H9 (cell line): Measurements from ENCODE around the gene ADM. TPM values are rescaled to one million over a fixed set of nuclear protein-coding genes. Genes with fewer than 3 reads are reported as not detected.
A peak's percentile ranks its signal among the peaks of the same experiment; 100 is the strongest.

Experiments
- DNase-seq: peaks from one replicate; pipeline ENCODE4 v3.0.0-alpha.2; 2017
- H2AFZ ChIP-seq: one replicate; pipeline ENCODE4 v1.6.1; 2013; ENCODE audit warnings: mild to moderate bottlenecking, low read length, control low read depth, moderate library complexity
- H2AK5ac ChIP-seq: 2 replicates; pipeline ENCODE4 v1.6.1; 2013; ENCODE audit warnings: low read length, control low read depth, mixed read lengths; ENCODE audit not compliant: insufficient read length
- H2BK120ac ChIP-seq: one replicate; pipeline ENCODE4 v1.6.1; 2013; ENCODE audit warnings: low read depth, mild to moderate bottlenecking, low read length, control low read depth, inconsistent platforms; ENCODE audit not compliant: poor library complexity, severe bottlenecking
- H2BK12ac ChIP-seq: 2 replicates; pipeline ENCODE4 v1.6.1; 2013; ENCODE audit warnings: low read length, control low read depth, mixed read lengths, low read depth; ENCODE audit not compliant: insufficient read length
- H2BK15ac ChIP-seq: 2 replicates; pipeline ENCODE4 v1.6.1; 2013; ENCODE audit warnings: low read depth, low read length, control low read depth
- H2BK20ac ChIP-seq: one replicate; pipeline ENCODE4 v1.6.1; 2013; ENCODE audit warnings: low read depth, mild to moderate bottlenecking, low read length, control low read depth, inconsistent platforms; ENCODE audit not compliant: poor library complexity, severe bottlenecking
- H2BK5ac ChIP-seq: 2 replicates; pipeline ENCODE4 v1.6.1; 2013; ENCODE audit warnings: low read length, control low read depth, mixed read lengths; ENCODE audit not compliant: insufficient read length
- H3K14ac ChIP-seq: 2 replicates; pipeline ENCODE4 v1.6.1; 2013; ENCODE audit warnings: low read length, control low read depth; ENCODE audit not compliant: insufficient read depth
- H3K18ac ChIP-seq: 2 replicates; pipeline ENCODE4 v1.6.1; 2013; ENCODE audit warnings: low read depth, mild to moderate bottlenecking, mixed read lengths, low read length, control low read depth; ENCODE audit not compliant: insufficient read length
- H3K23ac ChIP-seq: 2 replicates; pipeline ENCODE4 v1.6.1; 2013; ENCODE audit warnings: low read length, control low read depth, mixed read lengths, low read depth; ENCODE audit not compliant: insufficient read length
- H3K23me2 ChIP-seq: 2 replicates; pipeline ENCODE4 v1.6.1; 2013; ENCODE audit warnings: low read depth, mild to moderate bottlenecking, mixed read lengths, low read length, control low read depth; ENCODE audit not compliant: insufficient read length, poor library complexity, severe bottlenecking
- H3K27ac ChIP-seq: 2 replicates; pipeline ENCODE4 v1.5.1; 2013; ENCODE audit warnings: low read length, control low read depth, mixed read lengths, low read depth; ENCODE audit not compliant: insufficient read length
- H3K27me3 ChIP-seq: 2 replicates; pipeline ENCODE4 v1.6.1; 2013; ENCODE audit warnings: low read length, control low read depth, inconsistent platforms; ENCODE audit not compliant: insufficient read depth
- H3K4ac ChIP-seq: 2 replicates; pipeline ENCODE4 v1.6.1; 2013; ENCODE audit warnings: low read depth, mild to moderate bottlenecking, control low read depth, inconsistent platforms, low read length, moderate library complexity
- H3K4me1 ChIP-seq: 2 replicates; pipeline ENCODE4 v1.6.1; 2013; ENCODE audit warnings: low read length, control low read depth, inconsistent platforms; ENCODE audit not compliant: insufficient read depth
- H3K4me2 ChIP-seq: 2 replicates; pipeline ENCODE4 v1.6.1; 2013; ENCODE audit warnings: low read length, control low read depth, mixed read lengths; ENCODE audit not compliant: insufficient read length, insufficient read depth
- H3K56ac ChIP-seq: 2 replicates; pipeline ENCODE4 v1.6.1; 2013; ENCODE audit warnings: low read depth, mild to moderate bottlenecking, mixed read lengths, low read length, control low read depth; ENCODE audit not compliant: insufficient read length
- H3K79me1 ChIP-seq: 2 replicates; pipeline ENCODE4 v1.6.1; 2013; ENCODE audit warnings: low read depth, mild to moderate bottlenecking, moderate library complexity, low read length, control low read depth, inconsistent platforms; ENCODE audit not compliant: insufficient read depth, poor library complexity, severe bottlenecking
- H3K79me2 ChIP-seq: 2 replicates; pipeline ENCODE4 v1.6.1; 2013; ENCODE audit warnings: low read length, control low read depth, inconsistent platforms; ENCODE audit not compliant: insufficient read depth
- H3K9ac ChIP-seq: 2 replicates; pipeline ENCODE4 v1.6.1; 2013; ENCODE audit warnings: low read length, control low read depth, mixed read lengths; ENCODE audit not compliant: insufficient read length; ENCODE audit errors: extremely low read depth
- H3K9me3 ChIP-seq: one replicate; pipeline ENCODE4 v1.6.1; 2013; ENCODE audit warnings: low read depth, low read length, inconsistent platforms; ENCODE audit not compliant: control insufficient read depth
- H3T11ph ChIP-seq: one replicate; pipeline ENCODE4 v1.6.1; 2013; ENCODE audit warnings: mild to moderate bottlenecking, low read length, control low read depth, inconsistent platforms
- H4K20me1 ChIP-seq: one replicate; pipeline ENCODE4 v1.6.1; 2013; ENCODE audit not compliant: control insufficient read depth, insufficient read length, insufficient read depth
- H4K5ac ChIP-seq: 2 replicates; pipeline ENCODE4 v1.6.1; 2013; ENCODE audit warnings: low read depth, mild to moderate bottlenecking, mixed read lengths, low read length, control low read depth; ENCODE audit not compliant: insufficient read length
- H4K8ac ChIP-seq: replicated peaks from 2 replicates; pipeline ENCODE4 v1.6.1; 2013; ENCODE audit warnings: low read length, control low read depth, mixed read lengths, low read depth; ENCODE audit not compliant: insufficient read length
- H4K91ac ChIP-seq: 2 replicates; pipeline ENCODE4 v1.6.1; 2013; ENCODE audit warnings: low read depth, mild to moderate bottlenecking, moderate library complexity, mixed read lengths, low read length, control low read depth; ENCODE audit not compliant: insufficient read length
- H3K27ac Mint-ChIP-seq, 3 experiments: 2 replicates in 2 of 3; 3 replicates in 1 of 3; pipeline ENCODE4 v1.8.0; 2020 to 2021; ENCODE audit warnings: mixed read lengths in 3 of 3, mild to moderate bottlenecking in 1 of 3, moderate library complexity in 1 of 3
- H3K27me3 Mint-ChIP-seq: 2 replicates; pipeline ENCODE4 v1.8.0; 2021; ENCODE audit warnings: low read depth, mild to moderate bottlenecking, moderate library complexity, mixed read lengths
- H3K36me3 Mint-ChIP-seq, 3 experiments: 2 replicates in 2 of 3; 3 replicates in 1 of 3; pipeline ENCODE4 v1.8.0; 2020 to 2021; ENCODE audit warnings: low read depth in 3 of 3, mixed read lengths in 3 of 3; ENCODE audit not compliant: insufficient read depth in 1 of 3
- H3K4me1 Mint-ChIP-seq, 2 experiments: 2 replicates each; pipeline ENCODE4 v1.8.0; 2020; ENCODE audit warnings: mixed read lengths in 2 of 2
- H3K4me3 Mint-ChIP-seq, 2 experiments: 2 replicates in 1 of 2; 3 replicates in 1 of 2; pipeline ENCODE4 v1.8.0; 2020 to 2021; ENCODE audit warnings: mild to moderate bottlenecking in 2 of 2, mixed read lengths in 2 of 2, moderate library complexity in 1 of 2
- H3K9me3 Mint-ChIP-seq, 2 experiments: 2 replicates in 1 of 2; 3 replicates in 1 of 2; pipeline ENCODE4 v1.8.0; 2020; ENCODE audit warnings: mild to moderate bottlenecking in 2 of 2, mixed read lengths in 2 of 2, moderate library complexity in 1 of 2
- WGBS: extraction: QIAGEN DNeasy Blood & Tissue Kit; methylation state at CpG from one replicate; pipeline ENCODE4 v1.1.7; 2013; ENCODE audit warnings: missing lambda C conversion rate, low lambda C conversion rate, mixed read lengths; ENCODE audit not compliant: insufficient read length; ENCODE audit errors: extremely low coverage; 5-methylcytosine and 5-hydroxymethylcytosine counted together
- total RNA-seq: library from RNA; stranded (reverse); gene quantifications from 2 replicates; pipeline ENCODE4 v1.2.1, GENCODE V29; 2021
- TF ChIP-seq, protein P1 (sequence below): fragments of 200-600 bp; sonication (generic); conservative IDR thresholded peaks from 3 replicates; pipeline ENCODE4 v1.8.0; 2021; ENCODE audit warnings: antibody characterized with exemption, mild to moderate bottlenecking

The ADM gene
- total RNA-seq, 1 experiment from 2014 or later: 99.1 TPM

DNA sequence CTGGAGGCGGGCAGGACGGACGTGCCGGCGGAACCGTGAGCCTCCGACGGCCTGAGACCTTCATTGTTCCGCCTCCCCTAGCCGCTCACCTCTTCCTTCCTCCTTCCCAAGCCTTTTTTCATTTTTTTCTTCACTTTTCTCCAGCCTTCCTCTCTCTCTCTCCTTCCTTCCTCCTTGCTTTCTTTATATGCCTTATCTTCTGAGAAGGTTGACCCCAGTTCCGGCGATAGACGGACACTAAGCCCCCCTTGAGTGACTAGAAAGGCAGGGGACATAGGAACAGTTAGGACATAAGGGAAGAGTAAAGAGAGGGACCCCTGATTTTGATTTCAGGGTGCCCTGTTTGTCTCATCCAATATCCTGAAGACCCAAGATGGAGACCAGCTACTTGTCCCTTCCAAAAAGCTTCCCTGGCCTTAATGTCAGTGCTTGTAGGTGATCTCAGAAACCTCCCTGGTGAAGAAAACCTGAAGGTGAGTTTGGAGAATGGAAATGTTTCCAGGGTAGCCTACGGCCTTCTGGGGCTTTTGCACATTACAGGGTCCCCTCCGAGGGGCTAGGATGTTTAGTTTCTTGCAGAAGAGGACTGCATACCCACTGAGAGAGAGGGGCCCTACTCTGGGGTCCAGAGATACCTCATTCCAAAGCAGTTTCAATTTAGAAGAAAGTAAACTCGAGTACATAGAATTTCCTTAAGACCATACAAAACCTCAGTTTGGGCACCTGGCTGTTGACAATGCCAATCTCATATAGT, 3.5 kb downstream of the ADM start:
- H3K27me3 ChIP-seq: no peaks in the 10 kb centered on the region
- H4K91ac ChIP-seq: no peak overlapping the region
- TF ChIP-seq, protein P1, sequence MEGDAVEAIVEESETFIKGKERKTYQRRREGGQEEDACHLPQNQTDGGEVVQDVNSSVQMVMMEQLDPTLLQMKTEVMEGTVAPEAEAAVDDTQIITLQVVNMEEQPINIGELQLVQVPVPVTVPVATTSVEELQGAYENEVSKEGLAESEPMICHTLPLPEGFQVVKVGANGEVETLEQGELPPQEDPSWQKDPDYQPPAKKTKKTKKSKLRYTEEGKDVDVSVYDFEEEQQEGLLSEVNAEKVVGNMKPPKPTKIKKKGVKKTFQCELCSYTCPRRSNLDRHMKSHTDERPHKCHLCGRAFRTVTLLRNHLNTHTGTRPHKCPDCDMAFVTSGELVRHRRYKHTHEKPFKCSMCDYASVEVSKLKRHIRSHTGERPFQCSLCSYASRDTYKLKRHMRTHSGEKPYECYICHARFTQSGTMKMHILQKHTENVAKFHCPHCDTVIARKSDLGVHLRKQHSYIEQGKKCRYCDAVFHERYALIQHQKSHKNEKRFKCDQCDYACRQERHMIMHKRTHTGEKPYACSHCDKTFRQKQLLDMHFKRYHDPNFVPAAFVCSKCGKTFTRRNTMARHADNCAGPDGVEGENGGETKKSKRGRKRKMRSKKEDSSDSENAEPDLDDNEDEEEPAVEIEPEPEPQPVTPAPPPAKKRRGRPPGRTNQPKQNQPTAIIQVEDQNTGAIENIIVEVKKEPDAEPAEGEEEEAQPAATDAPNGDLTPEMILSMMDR: no peak
- peak overlapping the region; percentile 4 for H3K27ac ChIP-seq
- no peak overlapping the region for H2AFZ ChIP-seq
- no peaks in the 10 kb centered on the region for H3K79me1 ChIP-seq
- no peak overlapping the region for H4K5ac ChIP-seq
- H3K4me2 ChIP-seq: peak overlapping the region; percentile 75
- peak overlapping the region; percentile 87 to 99 (median 94) for H3K27ac Mint-ChIP-seq
- no peak overlapping the region for H2BK5ac ChIP-seq
- no peak overlapping the region for H3K9ac ChIP-seq
- H3K23me2 ChIP-seq: peaks cover 30% of the 10 kb centered on the region
- H3K4me1 Mint-ChIP-seq: peaks cover 38 to 46% of the 10 kb centered on the region in 2 experiments
- no peak overlapping the region for H2BK20ac ChIP-seq
- H3K4ac ChIP-seq: no peak overlapping the region
- no peak overlapping the region for H3K23ac ChIP-seq
- peak overlapping the region; percentile 8 for H2BK12ac ChIP-seq
- H4K20me1 ChIP-seq: no peaks in the 10 kb centered on the region
- H3K9me3 ChIP-seq: no peaks in the 10 kb centered on the region
- H3T11ph ChIP-seq: no peak overlapping the region
- peak overlapping the region; percentile 22 for H2AK5ac ChIP-seq
- WGBS: no CpG with 5 or more reads among the region's 16 CpGs
- no peak overlapping the region for H3K14ac ChIP-seq
- peaks cover 8% of the 10 kb centered on the region for H3K4me1 ChIP-seq
- H3K27me3 Mint-ChIP-seq: peaks cover 15% of the 10 kb centered on the region
- no peak overlapping the region for H4K8ac ChIP-seq
- H3K79me2 ChIP-seq: peaks cover 7% of the 10 kb centered on the region; the same call in 1 of the 2 replicates
- no peak overlapping the region for H2BK15ac ChIP-seq
- no peak for DNase-seq
- H3K18ac ChIP-seq: no peak overlapping the region
- peaks cover 7 to 25% (median 24%) of the 10 kb centered on the region in 3 experiments; a peak in 6 of 7 replicates for H3K36me3 Mint-ChIP-seq
- H3K9me3 Mint-ChIP-seq: peaks cover 0 to 9% of the 10 kb centered on the region in 2 experiments; a peak in 4 of 5 replicates
- no peak overlapping the region for H2BK120ac ChIP-seq
- H3K56ac ChIP-seq: no peak overlapping the region
- H3K4me3 Mint-ChIP-seq: peak overlapping the region; percentile 84 to 93
